Upper lobe of right lung (tissue), 1 donor: ENCODE data around the gene ROBO2. TPM values are rescaled to one million over a fixed set of nuclear protein-coding genes. Genes with fewer than 3 reads are reported as not detected.
A peak's percentile ranks its signal among the peaks of the same experiment; 100 is the strongest.

ENCODE experiments used
- ATAC-seq: fragments of 200-7000 bp; cut with Tn5 transposase; one replicate; pipeline ENCODE4 v1.9.1; 2020; ENCODE audit warnings: mild to moderate bottlenecking, moderate library complexity
- DNase-seq: peaks from one replicate; pipeline ENCODE4 v3.0.0-alpha.2; 2020
- H3K27ac ChIP-seq: fragments of 200-600 bp; one replicate; pipeline ENCODE4 v1.8.0; 2022
- H3K27me3 ChIP-seq: fragments of 200-600 bp; one replicate; pipeline ENCODE4 v1.8.0; 2022; ENCODE audit warnings: mild to moderate bottlenecking
- H3K36me3 ChIP-seq: fragments of 200-600 bp; one replicate; pipeline ENCODE4 v1.8.0; 2022
- H3K4me1 ChIP-seq: fragments of 200-600 bp; one replicate; pipeline ENCODE4 v1.8.0; 2022
- H3K4me3 ChIP-seq: fragments of 200-600 bp; one replicate; pipeline ENCODE4 v1.8.0; 2022; ENCODE audit warnings: mild to moderate bottlenecking
- H3K9me3 ChIP-seq: fragments of 200-600 bp; one replicate; pipeline ENCODE4 v1.8.0; 2022
- intact Hi-C: fragments of 100-400 bp; cut with DNase I; formaldehyde crosslinking; loops from one replicate; pipeline ENCODE4 v1.11.0; 2022
- total RNA-seq: library from RNA; stranded (reverse); fragmentation: NEBNext Ultra II Directional; extraction: Animal tissue kit (Norgen Biotek cat#: 25700); gene quantifications from one replicate; pipeline ENCODE4 v1.2.1, GENCODE V29; 2021
- TF ChIP-seq, protein P1 (sequence below): fragments of 200-600 bp; IDR thresholded peaks from one replicate; pipeline ENCODE4 v1.8.0; 2022; ENCODE audit warnings: antibody characterized with exemption
- donor health status: DM: no; HTN: yes; CAD: no; lungs with severe emphysema.

The ROBO2 gene
- total RNA-seq, 1 donor from 2014 or later, result 27.1 TPM

DNA sequence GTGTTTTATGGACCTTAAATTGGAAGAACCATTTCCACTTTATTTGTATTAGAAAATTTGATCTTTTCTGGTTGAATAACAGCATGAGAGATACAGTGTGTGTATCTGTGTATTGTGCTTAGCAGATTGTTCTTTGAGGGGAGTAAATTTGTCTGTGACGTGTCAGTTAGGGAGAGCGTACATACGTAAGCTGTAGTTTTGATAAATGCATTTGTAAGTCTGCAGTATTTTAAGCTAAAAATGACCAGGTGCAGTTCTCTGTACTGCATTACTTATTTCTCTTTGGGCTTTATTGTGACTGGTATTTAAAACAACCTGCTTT is 264.8 kb downstream of the ROBO2 start:
- DNase-seq, result no peak
- Histone ChIP-seq H3K9me3 (no peaks in the 10 kb centered on the region), H3K27ac (no peak overlapping the region), H3K4me1 (no peaks in the 10 kb centered on the region), H3K36me3 (no peaks in the 10 kb centered on the region), H3K4me3 (no peak overlapping the region), H3K27me3 (no peaks in the 10 kb centered on the region)
- ATAC-seq, result no peak
- TF ChIP-seq, protein P1, sequence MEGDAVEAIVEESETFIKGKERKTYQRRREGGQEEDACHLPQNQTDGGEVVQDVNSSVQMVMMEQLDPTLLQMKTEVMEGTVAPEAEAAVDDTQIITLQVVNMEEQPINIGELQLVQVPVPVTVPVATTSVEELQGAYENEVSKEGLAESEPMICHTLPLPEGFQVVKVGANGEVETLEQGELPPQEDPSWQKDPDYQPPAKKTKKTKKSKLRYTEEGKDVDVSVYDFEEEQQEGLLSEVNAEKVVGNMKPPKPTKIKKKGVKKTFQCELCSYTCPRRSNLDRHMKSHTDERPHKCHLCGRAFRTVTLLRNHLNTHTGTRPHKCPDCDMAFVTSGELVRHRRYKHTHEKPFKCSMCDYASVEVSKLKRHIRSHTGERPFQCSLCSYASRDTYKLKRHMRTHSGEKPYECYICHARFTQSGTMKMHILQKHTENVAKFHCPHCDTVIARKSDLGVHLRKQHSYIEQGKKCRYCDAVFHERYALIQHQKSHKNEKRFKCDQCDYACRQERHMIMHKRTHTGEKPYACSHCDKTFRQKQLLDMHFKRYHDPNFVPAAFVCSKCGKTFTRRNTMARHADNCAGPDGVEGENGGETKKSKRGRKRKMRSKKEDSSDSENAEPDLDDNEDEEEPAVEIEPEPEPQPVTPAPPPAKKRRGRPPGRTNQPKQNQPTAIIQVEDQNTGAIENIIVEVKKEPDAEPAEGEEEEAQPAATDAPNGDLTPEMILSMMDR, result no peak
- intact Hi-C loops, result no loop called here

DNA sequence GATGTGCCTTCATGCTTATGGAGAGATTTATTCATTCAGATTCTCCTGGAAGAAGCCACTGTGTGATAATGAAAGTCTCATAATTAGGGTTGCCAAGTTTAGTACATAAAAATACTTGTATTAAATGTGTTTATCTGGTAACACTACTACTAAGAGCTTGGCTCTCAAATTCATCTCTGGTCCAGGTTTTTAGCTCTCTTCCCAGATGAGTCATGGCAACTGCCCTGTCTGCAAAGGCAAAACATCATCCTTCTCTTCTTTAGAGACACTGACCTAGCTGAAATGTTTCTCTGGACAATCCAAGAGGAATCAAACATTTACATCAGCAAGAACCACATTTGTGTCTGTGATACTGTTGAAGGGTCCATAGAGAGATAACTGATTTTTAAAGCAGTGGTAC is 269.6 kb downstream of the ROBO2 start:
- Histone ChIP-seq H3K36me3 (no peaks in the 10 kb centered on the region), H3K27me3 (no peaks in the 10 kb centered on the region), H3K4me3 (no peak overlapping the region), H3K27ac (no peak overlapping the region), H3K9me3 (no peaks in the 10 kb centered on the region), H3K4me1 (no peaks in the 10 kb centered on the region)
- DNase-seq (no peak), ATAC-seq (no peak)
- TF ChIP-seq, protein P1, result no peak
- intact Hi-C loops, result no loop called here

DNA sequence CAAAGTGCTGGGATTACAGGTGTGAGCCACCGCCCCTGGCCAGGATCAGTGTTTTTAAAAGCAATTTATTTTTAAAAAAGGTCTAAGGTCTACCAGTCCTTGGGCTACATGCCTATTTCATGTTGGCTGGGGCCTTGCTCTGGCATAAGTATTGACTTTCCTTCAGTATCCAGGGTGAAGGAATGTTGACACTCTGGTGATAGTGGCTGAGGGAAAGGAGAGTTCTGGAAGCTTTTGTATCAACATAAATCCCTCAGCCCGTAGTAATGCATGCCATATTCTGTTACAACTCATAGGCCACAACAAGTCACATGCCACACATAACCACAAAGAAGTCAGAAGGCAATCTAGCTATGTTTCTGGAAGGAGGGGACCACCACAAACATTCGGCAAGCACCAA is 273.9 kb downstream of the ROBO2 start:
- ATAC-seq (no peak), DNase-seq (no peak)
- TF ChIP-seq, protein P1, result no peak

DNA sequence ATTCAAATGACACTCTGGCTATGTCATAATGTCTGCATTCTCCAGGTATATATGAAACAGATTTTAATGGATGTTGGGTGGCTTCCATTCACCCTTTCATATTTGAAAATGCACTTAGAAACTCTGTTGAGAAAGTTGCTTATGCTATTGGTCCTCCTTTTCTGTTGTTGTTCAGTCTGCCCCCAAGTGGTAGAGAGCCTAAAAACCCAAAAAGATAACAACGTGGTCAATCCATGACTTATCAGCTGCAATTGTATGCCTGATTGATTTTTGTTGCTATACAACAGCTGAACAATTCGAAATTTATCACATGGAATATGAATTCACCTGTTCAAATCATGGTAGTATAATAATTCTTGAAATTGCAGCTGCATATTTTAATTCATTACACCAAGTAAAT is 279.8 kb downstream of the ROBO2 start:
- TF ChIP-seq, protein P1, result peak; percentile 11
- no peaks in the 10 kb centered on the region for H3K4me1 ChIP-seq
- H3K9me3 ChIP-seq, result no peaks in the 10 kb centered on the region
- no peak for DNase-seq
- no peak overlapping the region for H3K27ac ChIP-seq
- intact Hi-C loops, result no loop called here
- H3K4me3 ChIP-seq, result no peak overlapping the region
- H3K36me3 ChIP-seq, result no peaks in the 10 kb centered on the region
- no peaks in the 10 kb centered on the region for H3K27me3 ChIP-seq
- no peak for ATAC-seq

More for the DNA sequence above, 273.9 kb downstream of the ROBO2 start:
- Histone ChIP-seq H3K27me3 (no peaks in the 10 kb centered on the region), H3K9me3 (no peaks in the 10 kb centered on the region), H3K36me3 (no peaks in the 10 kb centered on the region), H3K4me3 (no peak overlapping the region), H3K27ac (no peak overlapping the region), H3K4me1 (no peaks in the 10 kb centered on the region)
- intact Hi-C loops, result no loop called here

DNA sequence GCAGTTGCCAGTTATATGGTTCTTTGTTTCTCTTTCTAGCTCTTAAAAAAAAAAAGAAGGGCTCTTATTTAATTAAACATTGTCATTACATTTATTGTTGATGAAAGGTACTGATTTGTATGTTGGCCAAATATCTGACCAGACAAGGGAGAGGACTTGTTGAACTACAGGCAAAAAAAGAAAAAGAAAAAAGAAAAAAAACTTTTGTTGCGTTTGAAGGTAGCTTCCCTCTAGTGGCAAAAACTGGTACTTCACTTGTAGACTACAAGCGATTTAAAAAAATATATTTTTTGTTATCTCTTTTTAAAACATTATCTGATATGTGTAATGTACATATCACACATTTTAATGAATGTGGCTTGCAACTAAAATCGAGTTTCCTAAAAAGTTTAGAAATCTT is 280.6 kb downstream of the ROBO2 start:
- H3K9me3 ChIP-seq, result no peaks in the 10 kb centered on the region
- no peak for DNase-seq
- TF ChIP-seq, protein P1, result peak; percentile 62
- H3K4me1 ChIP-seq, result no peaks in the 10 kb centered on the region
- H3K36me3 ChIP-seq, result no peaks in the 10 kb centered on the region
- no peak overlapping the region for H3K4me3 ChIP-seq
- no peak for ATAC-seq
- intact Hi-C loops, result no loop called here
- H3K27ac ChIP-seq, result no peak overlapping the region
- no peaks in the 10 kb centered on the region for H3K27me3 ChIP-seq

DNA sequence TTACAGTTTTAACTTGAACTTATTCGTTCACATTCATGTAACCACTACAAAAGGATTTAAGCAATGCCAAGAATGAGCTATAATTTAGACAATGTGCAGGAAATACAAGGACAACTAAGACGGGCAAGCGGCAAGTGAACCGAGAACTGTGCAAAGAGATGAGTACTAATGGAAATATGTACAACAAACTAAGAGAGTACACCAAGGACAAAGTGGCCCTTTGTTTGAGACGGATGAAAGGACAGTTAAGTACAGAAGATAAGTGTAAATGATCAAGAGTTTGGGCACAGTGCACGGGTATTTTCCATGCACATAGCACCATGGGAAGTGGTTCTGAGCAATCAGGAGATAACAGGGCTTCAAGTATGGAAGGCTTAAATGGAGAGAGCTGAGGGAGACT is 281.7 kb downstream of the ROBO2 start:
- Histone ChIP-seq H3K9me3 (no peaks in the 10 kb centered on the region), H3K4me1 (no peaks in the 10 kb centered on the region), H3K4me3 (no peak overlapping the region), H3K27me3 (no peaks in the 10 kb centered on the region), H3K27ac (no peak overlapping the region), H3K36me3 (no peaks in the 10 kb centered on the region)
- TF ChIP-seq, protein P1, result no peak
- no peak for ATAC-seq
- DNase-seq, result no peak
- intact Hi-C loops, result no loop called here
